NB4 (cell line): Measurements from ENCODE around the gene GLB1L3.

Experiments
- CTCF ChIP-seq: IDR thresholded peaks from one replicate; pipeline ENCODE4 v1.5.1; 2012; ENCODE audit warnings: low read depth, low read length
- MYC ChIP-seq: IDR thresholded peaks from 2 replicates; pipeline ENCODE4 v1.6.1; 2011; ENCODE audit warnings: low read depth, low read length
- POLR2A ChIP-seq: IDR thresholded peaks from 2 replicates; pipeline ENCODE4 v1.6.1; 2011; ENCODE audit warnings: mild to moderate bottlenecking; ENCODE audit not compliant: insufficient read length; ENCODE audit errors: extremely low read depth

GRCh38 chr11:134275188-134275533 is 1.0 kb upstream of the GLB1L3 start:
- TF ChIP-seq CTCF (no peak), MYC (no peak), POLR2A (no peak)
